GM13976 (cell line): ENCODE data around the gene DAW1.

Experiments used
- DNase-seq: peaks from one replicate; pipeline ENCODE4 v3.0.0; 2012; ENCODE audit warnings: low spot score
- in situ Hi-C: fragments of 300-500 bp; cut with MboI; formaldehyde crosslinking; loops from one replicate; pipeline ENCODE4 v1.12.0; 2022; ENCODE audit warnings: low sequenced_read_pairs, mixed read lengths, inconsistent platforms; ENCODE audit not compliant: unreplicated experiment
- TF ChIP-seq, protein P1 (sequence below): IDR thresholded peaks from 2 replicates; pipeline ENCODE4 v1.5.1; 2012; ENCODE audit warnings: borderline replicate concordance, mild to moderate bottlenecking; ENCODE audit not compliant: insufficient read depth; ENCODE audit errors: extremely low read depth, missing control alignments, control extremely low read depth

DAW1 gene

DNA sequence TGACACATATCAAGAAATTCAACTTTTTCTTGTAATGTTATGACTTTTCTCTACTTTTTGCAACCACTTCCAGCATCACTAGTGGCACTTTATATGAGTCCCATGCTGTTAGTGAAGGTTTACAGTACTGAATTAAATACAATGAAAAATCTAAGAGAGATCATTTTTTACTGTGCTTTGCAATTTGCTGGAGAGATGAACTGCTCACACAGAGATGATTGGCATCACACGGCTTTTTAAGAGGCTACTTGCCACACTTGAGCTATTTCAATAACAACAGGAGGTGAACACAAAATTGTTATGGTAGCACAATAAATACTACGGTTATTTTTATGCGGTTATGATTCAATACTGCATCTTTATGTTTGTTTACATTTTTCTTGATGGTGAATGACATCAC is 88.9 kb downstream of the DAW1 start:
- in situ Hi-C loops = no loop called here
- TF ChIP-seq, protein P1, sequence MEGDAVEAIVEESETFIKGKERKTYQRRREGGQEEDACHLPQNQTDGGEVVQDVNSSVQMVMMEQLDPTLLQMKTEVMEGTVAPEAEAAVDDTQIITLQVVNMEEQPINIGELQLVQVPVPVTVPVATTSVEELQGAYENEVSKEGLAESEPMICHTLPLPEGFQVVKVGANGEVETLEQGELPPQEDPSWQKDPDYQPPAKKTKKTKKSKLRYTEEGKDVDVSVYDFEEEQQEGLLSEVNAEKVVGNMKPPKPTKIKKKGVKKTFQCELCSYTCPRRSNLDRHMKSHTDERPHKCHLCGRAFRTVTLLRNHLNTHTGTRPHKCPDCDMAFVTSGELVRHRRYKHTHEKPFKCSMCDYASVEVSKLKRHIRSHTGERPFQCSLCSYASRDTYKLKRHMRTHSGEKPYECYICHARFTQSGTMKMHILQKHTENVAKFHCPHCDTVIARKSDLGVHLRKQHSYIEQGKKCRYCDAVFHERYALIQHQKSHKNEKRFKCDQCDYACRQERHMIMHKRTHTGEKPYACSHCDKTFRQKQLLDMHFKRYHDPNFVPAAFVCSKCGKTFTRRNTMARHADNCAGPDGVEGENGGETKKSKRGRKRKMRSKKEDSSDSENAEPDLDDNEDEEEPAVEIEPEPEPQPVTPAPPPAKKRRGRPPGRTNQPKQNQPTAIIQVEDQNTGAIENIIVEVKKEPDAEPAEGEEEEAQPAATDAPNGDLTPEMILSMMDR = no peak
- DNase-seq = no peak

DNA sequence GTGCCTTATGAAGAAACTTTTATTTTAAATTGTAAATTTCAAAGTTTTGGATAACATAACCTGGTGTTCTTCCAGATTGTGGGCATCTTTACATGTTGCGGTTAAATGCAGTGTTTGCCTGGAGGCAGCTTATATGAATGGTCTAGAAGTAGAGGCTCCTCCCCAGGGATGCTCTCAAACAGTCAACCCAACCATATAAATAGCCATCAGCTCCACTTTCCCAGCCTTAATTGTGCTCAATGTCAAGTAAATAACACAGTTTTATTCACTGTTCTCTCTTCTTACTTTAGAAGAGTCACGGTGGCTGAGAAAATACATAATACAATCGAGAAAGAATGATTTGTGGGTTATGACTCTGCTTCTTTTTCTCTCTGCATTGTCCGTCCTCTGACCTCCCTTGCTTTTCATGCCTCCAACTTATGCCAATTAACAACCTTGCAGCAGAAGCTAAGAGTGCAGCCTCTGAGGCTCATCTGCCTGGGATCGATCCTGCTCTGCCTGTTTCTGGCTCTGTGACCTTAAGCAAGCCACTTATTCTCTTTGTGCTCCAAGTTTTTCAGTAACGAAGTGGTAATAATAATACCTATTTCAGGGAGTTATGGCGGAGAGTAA is 100.3 kb downstream of the DAW1 start:
- in situ Hi-C loops = no loop called here
- TF ChIP-seq, protein P1 = no peak
- no peak for DNase-seq

DNA sequence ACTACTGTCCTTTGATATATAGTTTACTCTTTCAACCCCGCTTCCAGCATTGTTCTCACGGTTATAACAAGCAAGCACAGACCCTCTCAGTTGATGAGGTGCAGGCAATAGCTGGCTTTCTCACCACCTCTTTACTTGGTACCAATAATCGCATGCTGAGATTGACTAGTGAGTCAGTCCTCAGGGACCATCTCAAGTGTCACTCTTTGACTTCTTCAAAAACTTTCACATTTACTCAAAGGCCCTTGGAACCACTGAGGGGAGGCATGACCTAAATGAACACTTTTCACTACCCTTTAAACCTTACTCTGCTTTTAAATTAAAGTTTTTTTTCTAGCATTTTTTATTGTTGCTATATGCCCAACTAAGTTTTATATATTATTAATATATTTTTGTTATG is 101.8 kb downstream of the DAW1 start:
- TF ChIP-seq, protein P1 = no peak
- no peak for DNase-seq
- in situ Hi-C loops = no loop called here
